Measurements from ENCODE around the gene BAHD1. TPM values are rescaled to one million over a fixed set of nuclear protein-coding genes. Genes with fewer than 3 reads are reported as not detected.
A peak's percentile ranks its signal among the peaks of the same experiment; 100 is the strongest.

BAHD1 gene
- total RNA-seq, 2 donors from 2014 or later: 16.6 to 20.3 TPM

GRCh38 chr15:40506964-40507571 lies 66.3 kb downstream of the BAHD1 start:
- no peaks in the 10 kb centered on the region for H3K9me3 Mint-ChIP-seq
- H3K27ac Mint-ChIP-seq: no peak overlapping the region
- H3K4me3 Mint-ChIP-seq: peak overlapping the region; percentile 51
- ATAC-seq (replicated peaks): peak; percentile 87
- H3K27me3 Mint-ChIP-seq: peaks cover 38% of the 10 kb centered on the region
- H3K36me3 Mint-ChIP-seq (ENCODE audit: low read depth): no peaks in the 10 kb centered on the region
- peaks cover 11% of the 10 kb centered on the region for H3K4me1 Mint-ChIP-seq

DNA sequence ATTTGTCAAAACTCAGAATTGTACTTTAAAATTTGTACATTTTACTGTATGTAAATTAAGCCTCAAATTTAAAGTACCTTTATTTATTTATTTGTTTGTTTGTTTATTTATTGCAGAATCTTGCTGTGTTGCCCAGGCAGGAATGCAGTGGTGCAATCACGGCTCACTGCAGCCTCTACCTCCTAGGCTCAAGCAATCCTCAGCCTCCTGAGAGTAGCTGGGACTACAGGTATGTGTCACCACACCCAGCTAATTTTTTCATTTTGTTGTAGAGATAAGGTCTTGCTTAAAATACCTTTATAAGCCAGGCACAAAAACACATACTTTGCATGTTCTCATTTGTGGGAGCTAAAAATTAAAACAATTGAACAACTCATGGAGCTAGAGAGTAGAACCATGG lies 67.5 kb downstream of the BAHD1 start:
- no peaks in the 10 kb centered on the region for H3K9me3 Mint-ChIP-seq
- no peak overlapping the region for H3K4me3 Mint-ChIP-seq
- no peaks in the 10 kb centered on the region for H3K36me3 Mint-ChIP-seq (ENCODE audit: low read depth)

GRCh38 chr15:40510201-40510600 lies 69.4 kb downstream of the BAHD1 start:
- no peaks in the 10 kb centered on the region for H3K9me3 Mint-ChIP-seq
- no peaks in the 10 kb centered on the region for H3K36me3 Mint-ChIP-seq (ENCODE audit: low read depth)
- peaks cover 16% of the 10 kb centered on the region for H3K4me1 Mint-ChIP-seq
- H3K4me3 Mint-ChIP-seq: peak overlapping the region; percentile 77
- no peak overlapping the region for H3K27ac Mint-ChIP-seq
- peaks cover 56% of the 10 kb centered on the region for H3K27me3 Mint-ChIP-seq
- ATAC-seq (replicated peaks): no peak

More for the DNA sequence above, 67.5 kb downstream of the BAHD1 start:
- H3K27ac Mint-ChIP-seq: no peak overlapping the region
- peaks cover 16% of the 10 kb centered on the region for H3K4me1 Mint-ChIP-seq
- peaks cover 50% of the 10 kb centered on the region for H3K27me3 Mint-ChIP-seq
- no peak for ATAC-seq (replicated peaks)

GRCh38 chr15:40511093-40511471 lies 70.3 kb downstream of the BAHD1 start:
- H3K9me3 Mint-ChIP-seq: no peaks in the 10 kb centered on the region
- peaks cover 16% of the 10 kb centered on the region for H3K4me1 Mint-ChIP-seq
- H3K4me3 Mint-ChIP-seq: peak overlapping the region; percentile 77
- no peak overlapping the region for H3K27ac Mint-ChIP-seq
- H3K36me3 Mint-ChIP-seq (ENCODE audit: low read depth): no peaks in the 10 kb centered on the region
- peaks cover 52% of the 10 kb centered on the region for H3K27me3 Mint-ChIP-seq
- ATAC-seq (replicated peaks): peak; percentile 13

DNA sequence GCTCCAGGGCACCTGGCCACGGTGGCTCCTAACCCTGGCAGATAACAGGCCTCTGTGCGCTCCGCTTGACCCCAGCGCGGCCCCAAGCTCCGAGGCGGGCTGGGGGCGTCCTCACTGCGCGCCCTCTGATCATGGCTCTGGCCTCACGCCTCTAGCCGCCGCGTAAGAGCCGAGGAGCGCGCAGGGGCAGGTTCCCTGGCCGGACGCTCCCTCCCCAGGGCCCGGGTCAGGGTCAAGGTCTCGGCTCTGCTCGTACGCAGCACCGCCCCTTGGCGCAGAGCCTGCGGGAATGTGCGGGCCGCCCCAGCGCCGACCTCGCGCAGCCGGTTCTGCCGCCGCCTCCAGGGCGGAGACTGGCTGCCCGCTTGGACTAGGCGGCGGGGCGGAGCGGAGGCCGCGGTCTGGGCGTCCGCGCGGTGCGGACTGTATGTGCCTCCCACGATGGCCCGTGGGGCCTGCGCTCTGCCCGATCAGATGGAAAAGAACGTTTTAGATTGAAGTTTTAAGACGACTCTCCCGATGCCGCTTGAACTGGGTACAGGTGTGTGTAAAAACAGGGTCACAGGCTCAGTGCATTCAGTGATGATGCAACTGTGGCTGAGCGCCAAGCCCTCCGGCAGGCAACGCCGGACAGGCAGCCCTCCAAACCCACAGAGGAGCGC lies 70.8 kb downstream of the BAHD1 start:
- ATAC-seq (replicated peaks): peak; percentile 59
- H3K27ac Mint-ChIP-seq: no peak overlapping the region
- H3K9me3 Mint-ChIP-seq: no peaks in the 10 kb centered on the region
- peak overlapping the region; percentile 77 for H3K4me3 Mint-ChIP-seq
- no peaks in the 10 kb centered on the region for H3K36me3 Mint-ChIP-seq (ENCODE audit: low read depth)
- peaks cover 16% of the 10 kb centered on the region for H3K4me1 Mint-ChIP-seq
- H3K27me3 Mint-ChIP-seq: peaks cover 49% of the 10 kb centered on the region

- Mint-ChIP-seq H3K27me3 (peaks cover 45% of the 10 kb centered on the region), H3K4me3 (peak overlapping the region; percentile 77), H3K9me3 (no peaks in the 10 kb centered on the region), H3K36me3 (ENCODE audit: low read depth) (no peaks in the 10 kb centered on the region), H3K4me1 (peaks cover 16% of the 10 kb centered on the region), H3K27ac (no peak overlapping the region)
- ATAC-seq (replicated peaks): no peak
These were observed 71.7 kb downstream of the BAHD1 start for GRCh38 chr15:40512440-40512839.

GRCh38 chr15:40513609-40514008 lies 72.9 kb downstream of the BAHD1 start:
- H3K27me3 Mint-ChIP-seq: peaks cover 36% of the 10 kb centered on the region
- H3K4me3 Mint-ChIP-seq: peak overlapping the region; percentile 77
- ATAC-seq (replicated peaks): no peak
- H3K4me1 Mint-ChIP-seq: peaks cover 16% of the 10 kb centered on the region
- no peak overlapping the region for H3K27ac Mint-ChIP-seq
- H3K36me3 Mint-ChIP-seq (ENCODE audit: low read depth): no peaks in the 10 kb centered on the region
- H3K9me3 Mint-ChIP-seq: no peaks in the 10 kb centered on the region

- H3K36me3 Mint-ChIP-seq (ENCODE audit: low read depth): no peaks in the 10 kb centered on the region
- H3K27ac Mint-ChIP-seq: no peak overlapping the region
- peaks cover 8% of the 10 kb centered on the region for H3K4me1 Mint-ChIP-seq
- peaks cover 22% of the 10 kb centered on the region for H3K27me3 Mint-ChIP-seq
- no peaks in the 10 kb centered on the region for H3K9me3 Mint-ChIP-seq
- no peak for ATAC-seq (replicated peaks)
- H3K4me3 Mint-ChIP-seq: no peak overlapping the region
These were observed 75.6 kb downstream of the BAHD1 start for GRCh38 chr15:40516322-40516721.

Other genes with a start within 250 kb of the BAHD1 start
- 1 to 10 TPM in 1 of 2 donors, under 1 TPM in 1; 0.42 to 1.4 TPM for gene PAK6, start 201.9 kb upstream of the BAHD1 start, total RNA-seq
- not detected for gene ANKRD63, start 157.9 kb upstream of the BAHD1 start, total RNA-seq
- 100 to 1,000 TPM; 111 to 116 TPM for gene PLCB2, start 133.0 kb upstream of the BAHD1 start, total RNA-seq
- 10 to 100 TPM; 10.8 to 11.0 TPM for gene INAFM2, start 117.3 kb upstream of the BAHD1 start, total RNA-seq
- gene CCDC9B, start 100.0 kb upstream of the BAHD1 start, total RNA-seq: 1 to 10 TPM in 1 of 2 donors, under 1 TPM in 1; 0.78 to 2.7 TPM
- not detected for gene PHGR1, start 89.9 kb upstream of the BAHD1 start, total RNA-seq
- gene DISP2, start 82.7 kb upstream of the BAHD1 start, total RNA-seq: 1 to 10 TPM in 1 of 2 donors, under 1 TPM in 1; 0.11 to 1.6 TPM
- gene KNSTRN, start 58.2 kb upstream of the BAHD1 start, total RNA-seq: 10 to 100 TPM; 48.5 to 65.9 TPM
- 10 to 100 TPM; 48.8 to 57.9 TPM for gene IVD, start 35.2 kb upstream of the BAHD1 start, total RNA-seq
- 10 to 100 TPM in 1 of 2 donors, 1 to 10 TPM in 1; 6.0 to 12.1 TPM for gene CHST14, start 30.0 kb downstream of the BAHD1 start, total RNA-seq
- 10 to 100 TPM; 34.9 to 41.3 TPM for gene CCDC32, start 124.1 kb downstream of the BAHD1 start, total RNA-seq
- gene RPUSD2, start 128.3 kb downstream of the BAHD1 start, total RNA-seq: 10 to 100 TPM in 1 of 2 donors, 1 to 10 TPM in 1; 8.5 to 14.2 TPM
- 10 to 100 TPM; 25.0 to 39.1 TPM for gene KNL1, start 153.3 kb downstream of the BAHD1 start, total RNA-seq